Measurements from ENCODE around the gene TRIM67.
"Not testable (repeated sequence)": the region's sequence is repeated elsewhere in the genome, so short reads cannot be mapped to it uniquely, and the experiment has no call there.

The TRIM67 gene

DNA sequence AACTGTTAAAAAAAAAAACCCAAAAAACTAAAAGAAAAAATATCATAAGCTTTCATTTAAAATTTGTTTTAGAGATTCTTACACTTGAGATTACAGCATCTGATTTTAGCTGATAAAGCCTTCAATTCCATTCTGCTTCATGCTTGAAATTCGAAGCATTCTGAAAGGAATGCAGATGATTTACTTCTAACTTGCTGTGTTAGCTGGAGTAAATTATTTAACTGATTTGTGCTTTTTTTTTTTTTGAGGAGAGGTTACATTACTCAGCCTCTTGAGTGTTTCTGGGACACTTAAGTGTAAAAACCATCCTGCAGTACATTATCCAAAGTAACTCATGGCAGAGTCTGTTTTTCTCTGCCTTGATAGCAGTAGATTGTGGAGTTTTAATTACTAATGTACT is 4.5 kb upstream of the TRIM67 start:
- Histone ChIP-seq H3K4me3 (ENCODE audit: severe bottlenecking) (no peak overlapping the region), H3K36me3 (ENCODE audit: low read depth) (no peaks in the 10 kb centered on the region), H3K27me3 (ENCODE audit: insufficient read depth, poor library complexity, severe bottlenecking) (peaks cover 30% of the 10 kb centered on the region), H3K27ac (ENCODE audit: poor library complexity, severe bottlenecking) (no peak overlapping the region), H3K9me3 (ENCODE audit: severe bottlenecking) (no peaks in the 10 kb centered on the region), H3K4me1 (ENCODE audit: insufficient read depth, poor library complexity, severe bottlenecking) (no peaks in the 10 kb centered on the region)
- DNase-seq (ENCODE audit: low spot score) (no peak), ATAC-seq (ENCODE audit: low read depth) (no peak)
- TF ChIP-seq CTCF (IDR thresholded peaks at IDR 0.05; ENCODE audit: poor library complexity, severe bottlenecking): no peak

- not testable (repeated sequence) for DNase-seq (ENCODE audit: low spot score); H3K4me3 ChIP-seq (ENCODE audit: severe bottlenecking); H3K4me1 ChIP-seq (ENCODE audit: insufficient read depth, poor library complexity, severe bottlenecking); H3K36me3 ChIP-seq (ENCODE audit: low read depth); H3K27ac ChIP-seq (ENCODE audit: poor library complexity, severe bottlenecking); ATAC-seq (ENCODE audit: low read depth); H3K9me3 ChIP-seq (ENCODE audit: severe bottlenecking)
- H3K27me3 ChIP-seq (ENCODE audit: insufficient read depth, poor library complexity, severe bottlenecking): peaks cover 38% of the 10 kb centered on the region
These were observed 3.7 kb upstream of the TRIM67 start for GRCh38 chr1:231158141-231158540.

GRCh38 chr1:231159202-231159962 is 2.5 kb upstream of the TRIM67 start:
- Histone ChIP-seq H3K9me3 (ENCODE audit: severe bottlenecking) (no peaks in the 10 kb centered on the region), H3K4me3 (ENCODE audit: severe bottlenecking) (no peak overlapping the region), H3K36me3 (ENCODE audit: low read depth) (no peaks in the 10 kb centered on the region), H3K4me1 (ENCODE audit: insufficient read depth, poor library complexity, severe bottlenecking) (no peaks in the 10 kb centered on the region), H3K27me3 (ENCODE audit: insufficient read depth, poor library complexity, severe bottlenecking) (peaks cover 50% of the 10 kb centered on the region), H3K27ac (ENCODE audit: poor library complexity, severe bottlenecking) (no peak overlapping the region)
- ATAC-seq (ENCODE audit: low read depth) (no peak), DNase-seq (ENCODE audit: low spot score) (no peak)
- no peak for TF ChIP-seq CTCF (IDR thresholded peaks at IDR 0.05; ENCODE audit: poor library complexity, severe bottlenecking)

DNA sequence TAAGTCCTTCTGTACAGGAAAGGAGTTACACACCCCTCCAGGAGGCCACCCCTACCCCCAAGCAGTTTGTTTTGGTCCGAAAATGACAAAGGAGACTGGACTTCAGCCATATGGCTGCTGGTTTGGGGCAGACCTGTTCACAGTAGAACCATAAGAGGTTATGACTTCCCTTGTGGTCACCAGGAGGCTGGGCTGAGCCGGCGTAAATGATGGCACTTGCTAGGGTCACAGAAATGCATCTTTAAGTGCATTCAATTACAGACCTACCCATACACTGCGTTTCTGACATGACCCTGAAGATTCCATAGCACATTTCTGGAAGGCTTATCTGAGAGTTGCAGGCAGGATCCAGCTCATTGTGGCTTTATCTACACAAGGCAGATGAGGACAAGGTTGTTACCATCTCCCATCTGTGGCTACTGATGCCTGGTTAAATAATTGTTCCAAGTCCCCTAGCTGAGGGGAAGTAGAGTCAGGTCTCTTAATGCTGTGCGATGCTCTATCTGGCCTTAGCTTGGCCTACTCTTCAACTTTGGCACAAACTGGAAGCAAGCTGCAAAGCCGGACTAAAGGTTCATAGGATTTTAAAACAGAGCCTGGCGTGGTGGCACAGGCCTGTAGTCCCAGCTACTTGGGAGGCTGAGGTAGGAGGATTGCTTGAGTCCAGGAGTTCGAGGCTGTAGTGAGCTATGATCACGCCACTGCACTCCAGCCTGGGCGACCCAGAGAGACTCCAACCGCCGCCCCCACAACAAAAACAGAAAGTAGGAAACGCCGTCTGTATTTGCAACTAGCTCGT is 1.7 kb upstream of the TRIM67 start:
- DNase-seq (ENCODE audit: low spot score) (no peak), ATAC-seq (ENCODE audit: low read depth) (no peak)
- TF ChIP-seq CTCF (IDR thresholded peaks at IDR 0.05; ENCODE audit: poor library complexity, severe bottlenecking): no peak
- no peak overlapping the region for H3K27ac ChIP-seq (ENCODE audit: poor library complexity, severe bottlenecking)
- H3K9me3 ChIP-seq (ENCODE audit: severe bottlenecking): no peaks in the 10 kb centered on the region
- H3K4me1 ChIP-seq (ENCODE audit: insufficient read depth, poor library complexity, severe bottlenecking): no peaks in the 10 kb centered on the region
- H3K36me3 ChIP-seq (ENCODE audit: low read depth): no peaks in the 10 kb centered on the region
- peaks cover 58% of the 10 kb centered on the region for H3K27me3 ChIP-seq (ENCODE audit: insufficient read depth, poor library complexity, severe bottlenecking)
- H3K4me3 ChIP-seq (ENCODE audit: severe bottlenecking): no peak overlapping the region

- no peak for DNase-seq (ENCODE audit: low spot score)
- ATAC-seq (ENCODE audit: low read depth): no peak
- H3K27me3 ChIP-seq (ENCODE audit: insufficient read depth, poor library complexity, severe bottlenecking): peaks cover 67% of the 10 kb centered on the region
These were observed 777 bp upstream of the TRIM67 start for GRCh38 chr1:231160895-231161666.

More at GRCh38 chr1:231160895-231161666, 777 bp upstream of the TRIM67 start:
- no peak for TF ChIP-seq CTCF (IDR thresholded peaks at IDR 0.05; ENCODE audit: poor library complexity, severe bottlenecking)
- H3K36me3 ChIP-seq (ENCODE audit: low read depth): no peaks in the 10 kb centered on the region
- H3K27ac ChIP-seq (ENCODE audit: poor library complexity, severe bottlenecking): no peak overlapping the region
- H3K4me3 ChIP-seq (ENCODE audit: severe bottlenecking): no peak overlapping the region
- no peaks in the 10 kb centered on the region for H3K4me1 ChIP-seq (ENCODE audit: insufficient read depth, poor library complexity, severe bottlenecking)
- no peaks in the 10 kb centered on the region for H3K9me3 ChIP-seq (ENCODE audit: severe bottlenecking)
